GM12874 (cell line): ENCODE data around the gene PLD1.

Experiments used
- TF ChIP-seq, protein P1 (sequence below): IDR thresholded peaks from 2 replicates; pipeline ENCODE4 v1.5.1; 2011; ENCODE audit warnings: low read depth, mild to moderate bottlenecking, control low read depth, low read length, moderate library complexity; ENCODE audit not compliant: insufficient read depth

PLD1 gene

DNA sequence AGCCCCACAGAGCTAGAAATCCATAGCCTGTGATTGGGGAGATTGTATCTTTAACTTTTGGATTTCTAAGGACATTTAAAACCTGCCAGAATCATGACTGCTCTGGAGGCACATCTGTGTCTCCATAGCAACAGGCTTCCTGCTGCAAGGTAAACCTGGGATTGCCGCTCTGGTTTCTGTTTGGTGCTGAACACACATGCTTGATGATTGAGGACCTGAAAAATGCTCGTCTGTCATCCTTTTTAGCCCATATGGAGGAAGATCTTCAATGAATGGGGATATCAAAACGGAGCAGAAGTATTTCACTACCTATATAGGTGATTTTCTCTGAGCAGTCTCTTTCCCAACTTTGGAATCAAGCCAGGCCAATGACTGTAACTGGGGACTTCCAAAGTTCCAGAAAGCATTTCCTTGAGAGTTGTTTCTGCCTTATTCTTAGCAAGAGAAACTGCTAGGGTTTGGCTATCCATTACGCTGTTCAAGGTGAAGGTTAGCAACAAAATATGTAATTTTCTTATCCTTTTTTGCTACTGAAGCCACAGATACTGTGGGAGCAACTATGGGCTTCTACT lies 253.6 kb downstream of the PLD1 start:
- TF ChIP-seq, protein P1, sequence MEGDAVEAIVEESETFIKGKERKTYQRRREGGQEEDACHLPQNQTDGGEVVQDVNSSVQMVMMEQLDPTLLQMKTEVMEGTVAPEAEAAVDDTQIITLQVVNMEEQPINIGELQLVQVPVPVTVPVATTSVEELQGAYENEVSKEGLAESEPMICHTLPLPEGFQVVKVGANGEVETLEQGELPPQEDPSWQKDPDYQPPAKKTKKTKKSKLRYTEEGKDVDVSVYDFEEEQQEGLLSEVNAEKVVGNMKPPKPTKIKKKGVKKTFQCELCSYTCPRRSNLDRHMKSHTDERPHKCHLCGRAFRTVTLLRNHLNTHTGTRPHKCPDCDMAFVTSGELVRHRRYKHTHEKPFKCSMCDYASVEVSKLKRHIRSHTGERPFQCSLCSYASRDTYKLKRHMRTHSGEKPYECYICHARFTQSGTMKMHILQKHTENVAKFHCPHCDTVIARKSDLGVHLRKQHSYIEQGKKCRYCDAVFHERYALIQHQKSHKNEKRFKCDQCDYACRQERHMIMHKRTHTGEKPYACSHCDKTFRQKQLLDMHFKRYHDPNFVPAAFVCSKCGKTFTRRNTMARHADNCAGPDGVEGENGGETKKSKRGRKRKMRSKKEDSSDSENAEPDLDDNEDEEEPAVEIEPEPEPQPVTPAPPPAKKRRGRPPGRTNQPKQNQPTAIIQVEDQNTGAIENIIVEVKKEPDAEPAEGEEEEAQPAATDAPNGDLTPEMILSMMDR = no peak

DNA sequence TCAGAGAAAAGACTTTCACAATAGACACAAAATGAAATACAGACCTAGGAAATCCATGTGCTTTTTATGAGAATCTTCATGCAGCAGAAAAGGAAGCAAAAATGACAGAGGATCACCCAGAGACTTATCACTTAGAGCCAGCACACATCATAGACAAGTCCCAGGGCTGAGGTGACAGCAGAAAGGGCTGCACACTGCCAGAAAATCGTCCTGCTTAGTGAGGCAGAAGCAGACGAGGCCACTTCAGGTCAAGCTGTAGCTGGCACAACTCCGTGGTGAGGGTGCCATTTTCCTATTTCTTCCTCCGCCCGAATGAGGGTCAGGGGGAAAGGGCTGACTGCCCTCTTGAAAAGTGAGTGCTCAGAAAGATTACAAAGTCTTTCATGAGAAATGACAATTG lies 254.1 kb downstream of the PLD1 start:
- TF ChIP-seq, protein P1 = no peak

DNA sequence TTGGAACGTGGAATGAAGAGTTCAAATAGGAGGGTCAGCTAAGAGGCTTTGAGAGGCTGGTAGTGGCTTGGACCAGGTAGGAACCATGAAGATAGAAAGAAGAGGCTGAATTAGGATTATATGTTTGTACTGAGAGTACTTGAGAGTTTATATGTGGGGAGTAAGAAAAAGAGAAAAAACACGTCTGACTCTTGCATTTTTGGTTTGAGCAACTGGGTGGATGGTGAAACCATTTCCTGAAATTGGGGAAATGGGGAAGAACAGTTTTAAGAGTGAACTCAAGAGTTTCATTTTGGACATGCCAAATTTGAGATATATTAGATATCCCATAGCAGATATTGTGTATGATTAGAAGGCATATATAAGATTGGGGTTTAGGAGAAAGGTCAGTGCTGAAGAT lies 257.2 kb downstream of the PLD1 start:
- TF ChIP-seq, protein P1 = no peak

DNA sequence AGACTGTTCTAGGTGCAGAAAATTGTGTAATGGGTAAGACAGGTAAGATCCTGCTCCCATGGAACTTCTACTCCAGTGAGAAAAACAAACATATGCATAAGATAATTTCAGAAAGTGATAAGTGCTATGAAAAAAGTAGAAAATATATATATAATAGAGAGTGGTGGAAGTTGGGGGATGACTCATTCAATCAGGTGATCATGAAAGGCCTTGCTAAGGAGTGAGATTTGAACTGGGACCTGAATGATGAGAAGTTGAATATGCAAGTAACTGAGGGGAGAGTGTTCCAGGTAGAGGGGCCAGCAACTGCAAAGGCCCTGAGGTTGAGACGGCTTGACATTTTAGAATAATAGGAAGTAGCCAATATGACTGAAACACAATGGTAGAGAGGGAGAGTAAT lies 257.8 kb downstream of the PLD1 start:
- TF ChIP-seq, protein P1 = no peak

DNA sequence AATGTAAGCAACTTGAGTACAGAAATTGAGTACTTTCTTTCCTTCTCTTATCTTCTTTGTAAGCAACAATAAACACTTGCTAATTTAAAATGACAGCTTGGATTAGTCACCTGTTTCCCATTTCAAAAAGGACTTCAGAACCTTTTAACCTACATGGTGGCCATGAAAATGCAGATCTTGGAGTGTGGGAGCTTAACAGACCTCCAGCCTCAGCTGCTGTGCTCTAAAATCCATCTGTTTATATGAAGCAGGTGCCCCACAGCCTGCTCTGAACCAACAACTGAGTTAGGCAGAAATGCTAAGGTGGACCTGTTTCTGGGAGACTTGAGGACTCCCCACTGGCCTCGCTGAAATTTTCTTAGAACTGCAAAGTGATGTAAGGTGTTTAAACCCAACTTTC lies 259.0 kb downstream of the PLD1 start:
- TF ChIP-seq, protein P1 = no peak
